ENCODE measurements around the gene TTC12.

Gene TTC12

DNA sequence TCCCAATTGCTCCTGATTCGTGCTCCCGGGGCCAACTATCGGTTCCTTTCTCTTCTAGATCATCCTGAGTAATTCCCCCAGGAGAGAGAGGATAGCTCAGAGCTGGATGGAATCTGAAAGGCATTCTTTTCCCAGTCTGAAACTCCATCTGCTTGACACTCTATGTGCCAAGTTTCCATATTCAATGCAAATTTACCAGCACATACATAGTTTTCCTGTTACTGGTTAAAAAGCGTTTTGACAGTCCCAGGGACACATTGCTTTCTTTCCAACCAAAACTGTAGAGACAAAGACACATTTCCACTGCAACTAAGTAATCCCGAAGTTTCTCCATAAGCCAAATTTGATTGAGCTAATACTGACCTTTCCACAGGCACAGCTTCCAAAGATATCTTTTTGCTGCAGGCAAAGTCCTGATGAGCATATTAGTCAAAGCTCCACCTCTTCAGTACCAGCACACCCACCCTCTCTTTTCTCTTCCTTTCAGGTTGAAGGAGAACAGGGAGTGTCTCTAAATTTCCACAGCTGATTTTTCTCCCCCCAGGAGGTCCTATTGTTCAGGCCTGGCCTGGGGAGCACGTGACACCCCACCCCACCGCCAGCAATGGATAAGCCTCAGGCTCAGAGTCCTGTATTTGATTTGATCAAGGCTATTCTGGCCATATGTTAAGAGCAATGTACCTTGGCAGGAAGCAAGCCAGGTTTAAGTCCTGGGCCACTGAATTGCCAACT is 63.5 kb downstream of the TTC12 start:
- no peak for DNase-seq

DNA sequence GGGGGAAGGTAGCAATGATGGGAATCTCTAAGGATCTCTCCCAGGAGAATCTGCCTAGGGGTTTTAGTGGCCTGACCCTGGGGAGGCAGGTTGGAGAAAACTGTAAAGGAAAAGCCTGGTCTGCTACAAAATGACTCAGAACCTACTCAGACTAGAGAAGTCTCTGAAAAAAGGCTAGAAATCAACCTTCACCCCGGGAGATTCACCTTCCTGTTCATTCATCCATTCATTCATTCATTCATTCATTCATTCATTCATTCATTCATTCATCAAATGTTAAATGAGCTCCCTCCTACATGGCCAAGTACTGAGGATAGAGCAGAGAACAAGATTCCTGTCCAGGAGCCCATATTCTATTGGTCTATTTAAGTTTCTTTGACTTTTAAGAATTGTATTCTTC is 64.3 kb downstream of the TTC12 start:
- DNase-seq: no peak

DNA sequence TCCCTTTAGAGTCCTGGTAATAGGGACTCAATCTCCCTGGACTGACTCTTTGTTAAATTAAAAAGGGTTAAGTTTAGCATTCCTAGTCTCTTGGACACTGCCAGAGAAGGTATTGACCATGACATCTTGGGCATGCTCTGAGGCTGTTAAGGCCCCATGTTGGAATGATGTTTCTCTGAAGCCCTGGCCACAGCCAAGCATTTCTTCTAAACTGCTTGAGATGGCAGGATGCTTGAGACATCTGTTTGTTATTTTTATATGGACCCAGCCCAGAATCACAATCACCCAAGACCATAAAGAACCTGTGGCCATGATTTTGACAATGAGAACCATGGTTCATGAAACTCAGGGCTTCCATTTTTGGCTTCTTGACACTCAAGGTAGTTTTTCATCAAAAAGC is 67.7 kb downstream of the TTC12 start:
- DNase-seq: no peak

DNA sequence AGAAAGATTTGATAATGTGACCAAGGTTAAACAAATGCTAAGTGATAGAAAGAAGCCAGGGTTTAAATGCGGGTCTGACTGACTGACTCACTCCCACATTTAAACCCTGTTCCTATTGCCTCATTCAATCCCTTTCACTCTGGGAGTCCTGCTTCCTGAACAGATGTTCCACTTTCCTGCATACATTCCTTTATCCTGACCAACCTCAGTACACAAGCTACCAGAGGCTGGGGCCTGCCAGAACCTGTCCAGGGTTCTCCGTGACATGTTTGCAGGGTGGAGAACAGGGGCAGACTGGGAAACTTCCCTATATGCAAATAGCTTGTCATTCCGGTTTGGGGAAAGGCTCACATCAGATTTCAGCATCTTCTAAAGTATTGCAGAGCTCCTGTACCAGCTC is 70.2 kb downstream of the TTC12 start:
- no peak for DNase-seq

DNA sequence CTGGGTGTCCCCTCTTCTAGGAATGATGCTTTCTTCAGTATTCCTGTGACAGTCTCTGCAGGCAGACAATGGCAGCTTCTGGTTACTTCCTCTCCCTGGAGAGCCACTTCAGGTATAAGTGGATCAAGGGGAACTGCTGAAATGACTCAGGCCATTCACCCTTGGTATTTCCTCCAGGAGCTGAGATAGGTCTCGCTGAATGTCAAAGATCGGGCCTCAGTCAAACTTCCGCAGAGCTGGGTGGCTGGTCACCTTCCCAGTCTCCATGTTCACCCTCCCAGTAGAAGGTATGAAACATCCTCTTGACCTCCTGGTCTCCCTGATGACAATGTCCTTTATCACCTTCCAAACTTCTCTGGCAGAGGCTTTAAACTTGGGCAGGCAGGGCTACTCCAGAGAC is 71.4 kb downstream of the TTC12 start:
- no peak for DNase-seq

DNA sequence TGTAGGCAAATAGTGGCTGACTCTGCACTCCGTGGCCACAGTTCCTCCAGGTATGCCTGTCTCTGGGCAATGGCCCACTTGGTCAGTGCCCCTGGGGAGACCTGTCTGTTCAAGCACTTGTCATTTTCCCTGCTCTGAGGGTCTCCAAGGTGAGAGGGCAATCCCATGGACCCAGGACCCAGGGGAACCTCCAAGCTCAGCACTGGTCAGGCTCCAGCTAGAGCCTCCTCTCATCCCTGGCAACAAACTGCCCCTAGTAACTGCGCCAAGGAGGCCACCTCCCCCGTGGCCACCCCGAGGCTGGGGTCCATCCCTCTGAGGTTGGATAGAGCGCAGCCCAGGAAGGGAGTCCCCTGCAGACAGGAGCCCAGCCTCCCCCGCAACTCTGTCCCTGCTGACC is 72.5 kb downstream of the TTC12 start:
- DNase-seq: no peak

DNA sequence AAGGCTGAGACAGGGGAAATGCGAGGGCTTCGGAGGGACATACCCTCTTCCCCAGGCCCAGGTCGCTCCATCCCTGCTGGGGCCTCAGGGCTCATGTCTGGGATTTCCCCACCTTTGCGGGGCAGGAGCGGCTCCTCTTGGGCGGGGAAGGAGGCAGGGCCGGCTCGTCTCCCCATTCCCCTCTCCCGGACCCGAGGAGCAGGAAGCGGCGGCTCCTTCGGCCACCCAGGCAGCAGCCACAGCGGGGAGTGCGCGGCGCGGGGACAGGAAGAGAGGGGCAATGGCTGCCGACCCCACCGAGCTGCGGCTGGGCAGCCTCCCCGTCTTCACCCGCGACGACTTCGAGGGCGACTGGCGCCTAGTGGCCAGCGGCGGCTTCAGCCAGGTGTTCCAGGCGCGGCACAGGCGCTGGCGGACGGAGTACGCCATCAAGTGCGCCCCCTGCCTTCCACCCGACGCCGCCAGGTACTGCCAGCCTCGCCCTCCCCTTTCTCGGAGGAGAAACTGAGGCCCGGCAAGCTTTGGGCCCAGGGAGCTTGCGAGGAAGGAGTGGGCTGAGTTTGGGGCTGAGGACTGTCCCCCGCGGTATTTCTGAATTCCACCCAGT is 73.3 kb downstream of the TTC12 start, which contains the start of gene ANKK1:
Gene ANKK1, plus strand, starts transcription at position 175 of the 607 bp plus-strand sequence. Its CDS starts 106 bp downstream, at position 281.
- DNase-seq: no peak

DNA sequence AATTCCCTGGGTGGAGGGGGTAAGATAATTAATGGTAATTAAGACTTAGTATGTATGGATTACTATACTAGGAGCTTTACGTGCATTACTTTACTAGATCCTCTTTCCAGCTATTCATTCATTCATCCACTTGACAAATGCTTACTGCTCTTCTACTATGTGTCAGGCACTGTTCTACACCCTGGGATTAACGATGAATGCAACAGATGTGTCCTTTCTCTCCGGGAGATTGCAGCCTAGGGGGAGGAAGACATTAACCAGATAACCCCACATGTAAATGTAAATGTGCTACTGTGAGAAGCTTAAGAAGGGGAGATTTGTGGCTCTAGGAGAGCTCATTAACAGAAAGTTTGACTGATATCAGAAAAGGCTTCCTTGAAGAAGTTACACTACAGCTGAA is 74.9 kb downstream of the TTC12 start:
- no peak for DNase-seq

DNA sequence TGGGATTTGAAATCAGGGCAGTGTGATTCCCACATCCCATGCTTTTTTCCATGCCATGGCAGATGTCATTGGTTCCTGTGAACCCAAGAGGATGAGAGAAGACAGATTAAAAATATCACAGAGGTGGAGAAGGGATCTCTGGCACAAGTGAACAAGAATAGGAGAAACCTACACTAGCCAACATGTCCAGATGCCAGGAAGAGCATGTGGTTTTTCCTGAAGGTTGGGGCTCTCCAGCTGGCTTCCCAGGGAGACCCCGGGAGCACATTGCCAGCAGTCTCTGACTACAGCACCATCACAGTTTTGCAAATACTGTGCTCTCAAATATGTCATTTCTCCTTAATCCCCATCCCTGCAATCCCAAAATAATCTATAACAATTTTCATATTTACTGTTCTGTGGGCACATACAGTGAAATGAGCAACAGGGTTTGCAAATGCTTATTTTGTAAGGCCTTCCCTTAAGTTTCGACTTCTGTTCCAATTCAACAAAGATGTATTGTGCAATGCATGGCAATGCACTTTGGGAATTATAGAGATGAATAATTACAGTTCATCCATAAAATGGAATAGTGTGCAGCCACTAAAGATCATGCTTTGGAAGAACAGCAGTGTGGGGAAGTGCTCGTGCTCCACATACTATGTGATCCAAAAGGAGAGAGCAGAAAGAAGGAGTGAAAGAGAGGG is 78.0 kb downstream of the TTC12 start:
- no peak for DNase-seq

DNA sequence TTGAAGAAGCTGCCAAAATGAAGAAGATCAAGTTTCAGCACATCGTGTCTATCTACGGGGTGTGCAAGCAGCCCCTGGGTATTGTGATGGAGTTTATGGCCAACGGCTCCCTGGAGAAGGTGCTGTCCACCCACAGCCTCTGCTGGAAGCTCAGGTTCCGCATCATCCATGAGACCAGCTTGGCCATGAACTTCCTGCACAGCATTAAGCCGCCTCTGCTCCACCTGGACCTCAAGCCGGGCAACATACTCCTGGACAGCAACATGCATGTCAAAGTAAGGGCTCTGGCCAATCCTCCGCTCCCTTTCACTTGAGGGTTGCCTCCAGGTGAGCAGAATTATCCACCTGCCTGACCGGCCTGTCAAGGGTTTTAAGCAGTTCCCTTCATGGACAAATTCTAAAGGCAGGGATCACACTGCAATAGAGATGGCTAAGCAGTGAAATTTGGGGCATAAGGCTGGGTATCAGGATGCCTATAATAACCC is 79.2 kb downstream of the TTC12 start:
- DNase-seq: no peak

DNA sequence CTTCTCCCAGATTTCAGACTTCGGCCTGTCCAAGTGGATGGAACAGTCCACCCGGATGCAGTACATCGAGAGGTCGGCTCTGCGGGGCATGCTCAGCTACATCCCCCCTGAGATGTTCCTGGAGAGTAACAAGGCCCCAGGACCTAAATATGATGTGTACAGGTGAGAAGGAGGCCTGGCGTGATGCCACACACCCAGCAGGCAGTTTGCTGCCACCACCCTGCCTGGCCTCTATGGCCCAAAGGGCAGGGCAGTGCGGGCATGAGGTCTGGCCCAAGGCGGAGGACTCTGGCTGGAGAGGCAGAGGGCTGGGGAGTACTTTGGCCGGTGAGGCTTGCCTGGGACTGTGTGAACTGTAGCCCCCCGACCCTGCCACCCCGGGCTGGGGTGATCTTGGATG is 80.5 kb downstream of the TTC12 start:
- DNase-seq: no peak

DNA sequence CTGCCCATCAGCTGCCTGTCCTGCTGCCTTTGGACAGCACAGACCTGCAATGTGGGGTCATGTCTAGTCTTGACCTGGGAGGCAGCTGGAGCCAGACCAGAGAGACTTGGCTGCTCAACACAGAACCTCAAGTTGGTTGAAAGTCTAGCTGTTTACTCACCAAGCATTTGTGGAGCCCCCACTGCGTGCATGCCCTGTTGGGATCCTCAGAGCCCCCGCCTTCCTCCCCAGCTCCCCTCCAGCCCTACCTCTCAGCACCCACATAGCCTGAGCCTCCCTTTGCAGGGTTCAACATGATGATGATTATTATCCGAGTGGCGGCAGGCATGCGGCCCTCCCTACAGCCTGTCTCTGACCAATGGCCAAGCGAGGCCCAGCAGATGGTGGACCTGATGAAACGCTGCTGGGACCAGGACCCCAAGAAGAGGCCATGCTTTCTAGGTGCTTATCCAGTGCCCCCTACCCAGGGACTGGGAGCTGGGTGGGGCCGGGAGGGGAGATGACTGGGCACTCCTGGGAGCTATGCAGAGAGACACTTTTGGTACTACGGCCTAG is 81.5 kb downstream of the TTC12 start:
- no peak for DNase-seq

DNA sequence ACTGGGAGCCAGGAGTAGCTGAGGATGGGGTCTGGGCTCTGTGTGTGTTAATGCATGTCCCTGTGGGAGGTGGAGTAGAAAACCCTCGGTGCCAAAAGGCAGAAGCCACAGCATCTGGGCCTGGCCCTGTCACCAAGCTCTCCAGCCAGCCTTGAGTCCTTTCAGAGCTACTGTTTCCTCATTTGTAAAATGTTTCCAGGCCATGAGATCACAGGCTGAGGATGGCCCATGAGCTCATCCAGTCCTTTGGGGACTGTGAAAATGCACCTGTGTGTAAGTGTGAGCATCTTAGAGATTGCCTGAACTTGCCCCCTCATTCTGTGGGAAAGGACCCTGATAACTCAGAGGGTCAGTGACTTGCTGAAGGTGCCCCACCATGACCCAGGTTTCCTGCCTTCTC is 82.3 kb downstream of the TTC12 start:
- no peak for DNase-seq

DNA sequence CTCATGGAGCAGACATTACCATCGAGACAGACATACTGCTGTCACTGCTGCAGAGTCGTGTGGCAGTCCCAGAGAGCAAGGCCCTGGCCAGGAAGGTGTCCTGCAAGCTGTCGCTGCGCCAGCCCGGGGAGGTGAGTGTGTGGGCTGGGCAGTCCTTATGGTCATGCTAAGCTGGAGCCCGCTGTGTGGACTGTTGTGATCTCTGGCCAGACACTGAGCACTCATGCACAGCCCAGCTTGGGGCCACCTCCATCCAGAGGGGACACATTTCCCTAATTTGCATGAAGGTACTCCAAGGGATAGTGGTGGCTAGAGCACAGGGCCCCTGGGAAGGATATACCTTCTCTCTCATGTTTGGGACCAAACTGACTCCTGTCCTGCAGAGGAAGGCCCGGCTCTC is 82.8 kb downstream of the TTC12 start:
- no peak for DNase-seq

DNA sequence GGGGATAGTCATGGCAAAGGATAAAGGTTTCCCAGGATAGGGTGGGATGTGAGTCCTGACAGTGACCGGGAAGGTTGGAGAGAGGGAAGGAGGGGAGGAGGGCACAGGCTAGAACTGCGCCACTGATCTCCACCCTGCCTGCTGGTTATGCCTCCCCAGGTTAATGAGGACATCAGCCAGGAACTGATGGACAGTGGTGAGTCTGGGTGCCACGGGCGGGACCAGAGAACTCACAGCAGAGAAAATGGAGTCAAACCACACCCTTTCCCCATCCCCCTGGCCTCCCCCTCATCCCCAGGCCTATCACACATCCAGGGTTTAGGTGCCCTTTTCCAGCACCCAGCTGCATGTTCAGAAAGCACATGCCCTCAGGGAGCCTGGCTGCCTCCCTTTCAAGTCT is 83.4 kb downstream of the TTC12 start:
- DNase-seq: no peak

DNA sequence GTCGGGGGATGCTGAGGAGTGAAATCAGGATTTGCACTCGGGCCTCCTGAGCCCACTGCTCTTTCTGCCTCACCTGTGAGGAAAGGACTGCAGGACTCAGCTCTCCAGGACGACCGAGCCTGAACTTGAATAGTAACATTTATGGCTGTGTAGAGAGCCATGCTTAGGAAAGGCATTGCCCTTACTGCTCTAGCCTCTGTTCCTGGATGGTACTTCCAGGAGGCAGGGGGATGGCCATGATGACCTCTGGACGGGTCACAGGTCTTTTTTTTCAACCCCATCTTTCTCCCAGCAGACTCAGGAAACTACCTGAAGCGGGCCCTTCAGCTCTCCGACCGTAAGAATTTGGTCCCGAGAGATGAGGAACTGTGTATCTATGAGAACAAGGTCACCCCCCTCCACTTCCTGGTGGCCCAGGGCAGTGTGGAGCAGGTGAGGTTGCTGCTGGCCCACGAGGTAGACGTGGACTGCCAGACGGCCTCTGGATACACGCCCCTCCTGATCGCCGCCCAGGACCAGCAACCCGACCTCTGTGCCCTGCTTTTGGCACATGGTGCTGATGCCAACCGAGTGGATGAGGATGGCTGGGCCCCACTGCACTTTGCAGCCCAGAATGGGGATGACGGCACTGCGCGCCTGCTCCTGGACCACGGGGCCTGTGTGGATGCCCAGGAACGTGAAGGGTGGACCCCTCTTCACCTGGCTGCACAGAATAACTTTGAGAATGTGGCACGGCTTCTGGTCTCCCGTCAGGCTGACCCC is 84.5 kb downstream of the TTC12 start:
- DNase-seq: no peak

DNA sequence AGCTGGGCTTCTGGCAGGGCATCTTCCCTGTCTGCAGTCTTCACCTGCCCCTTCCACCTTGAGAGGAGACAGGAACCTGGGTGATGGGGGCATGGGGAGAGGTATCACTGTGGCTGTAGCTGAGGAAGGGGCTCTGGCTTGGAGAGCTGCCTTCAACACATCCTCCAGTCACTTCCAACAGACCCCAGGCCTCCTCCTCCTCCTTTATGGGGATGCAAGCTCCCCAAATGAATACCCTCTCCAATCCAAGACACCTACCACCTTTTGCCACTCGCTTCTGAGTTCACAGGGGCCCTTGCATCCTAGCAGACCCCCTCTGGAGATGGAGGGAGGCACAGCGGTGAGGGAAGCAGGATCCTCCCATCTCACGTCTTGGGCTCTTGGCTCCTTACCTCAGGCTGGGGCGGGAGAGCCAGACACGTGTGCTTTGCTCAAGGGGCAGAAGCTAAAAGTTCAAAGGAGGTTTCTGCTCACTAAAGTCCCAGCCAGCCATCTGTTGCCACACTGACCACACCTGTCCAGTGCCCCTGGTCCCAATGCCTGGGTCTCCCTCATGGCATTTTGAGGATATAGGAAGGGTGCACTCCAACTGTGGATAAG is 86.3 kb downstream of the TTC12 start:
- no peak for DNase-seq

DNA sequence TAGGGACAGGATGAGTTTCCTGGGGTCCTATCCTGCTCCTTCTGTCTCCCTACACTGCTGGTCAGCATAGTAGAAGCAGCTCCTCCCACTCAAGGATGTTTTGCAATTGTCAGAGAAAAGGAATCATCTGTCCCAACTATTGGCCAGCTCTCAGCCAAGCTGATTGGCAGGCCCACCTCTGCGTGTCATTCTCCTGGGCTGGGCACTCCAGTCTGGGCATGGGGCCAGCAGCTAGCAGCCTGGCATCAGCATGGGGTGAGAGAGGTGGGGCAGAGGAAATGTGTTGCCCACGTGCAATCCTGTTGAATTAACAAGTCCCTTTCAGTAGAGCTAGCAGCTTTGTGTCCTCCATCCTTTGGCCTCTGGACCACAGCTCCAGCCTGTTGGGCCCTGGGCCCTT is 87.3 kb downstream of the TTC12 start:
- DNase-seq: no peak

DNA sequence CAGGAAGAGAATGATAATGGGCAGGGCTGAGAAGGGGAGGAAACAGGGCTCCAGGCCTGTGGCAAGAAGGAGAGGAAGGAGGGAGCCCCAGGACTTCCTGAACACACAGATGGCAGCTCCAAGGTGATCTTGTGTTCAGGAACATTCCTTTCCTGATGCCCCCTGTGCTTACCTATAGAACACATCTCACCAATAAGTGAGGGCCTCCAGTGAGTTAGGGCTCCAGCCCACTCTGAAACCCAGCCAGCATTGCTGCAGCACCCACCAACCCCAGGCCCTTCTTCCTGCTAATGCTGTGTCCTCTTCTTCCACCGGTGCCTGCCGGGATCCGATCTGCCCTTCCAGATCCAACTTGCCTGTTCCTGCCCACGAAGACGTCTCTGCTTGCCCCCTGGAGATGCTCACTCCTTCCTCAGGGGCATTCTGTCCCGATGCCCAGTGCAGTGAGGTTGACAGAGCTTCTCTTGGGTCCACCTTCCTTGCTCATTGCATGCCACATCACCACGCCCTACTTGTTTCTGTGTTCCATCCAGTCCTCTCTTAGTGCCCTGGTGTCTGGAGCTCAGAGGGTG is 90.6 kb downstream of the TTC12 start:
- no peak for DNase-seq

DNA sequence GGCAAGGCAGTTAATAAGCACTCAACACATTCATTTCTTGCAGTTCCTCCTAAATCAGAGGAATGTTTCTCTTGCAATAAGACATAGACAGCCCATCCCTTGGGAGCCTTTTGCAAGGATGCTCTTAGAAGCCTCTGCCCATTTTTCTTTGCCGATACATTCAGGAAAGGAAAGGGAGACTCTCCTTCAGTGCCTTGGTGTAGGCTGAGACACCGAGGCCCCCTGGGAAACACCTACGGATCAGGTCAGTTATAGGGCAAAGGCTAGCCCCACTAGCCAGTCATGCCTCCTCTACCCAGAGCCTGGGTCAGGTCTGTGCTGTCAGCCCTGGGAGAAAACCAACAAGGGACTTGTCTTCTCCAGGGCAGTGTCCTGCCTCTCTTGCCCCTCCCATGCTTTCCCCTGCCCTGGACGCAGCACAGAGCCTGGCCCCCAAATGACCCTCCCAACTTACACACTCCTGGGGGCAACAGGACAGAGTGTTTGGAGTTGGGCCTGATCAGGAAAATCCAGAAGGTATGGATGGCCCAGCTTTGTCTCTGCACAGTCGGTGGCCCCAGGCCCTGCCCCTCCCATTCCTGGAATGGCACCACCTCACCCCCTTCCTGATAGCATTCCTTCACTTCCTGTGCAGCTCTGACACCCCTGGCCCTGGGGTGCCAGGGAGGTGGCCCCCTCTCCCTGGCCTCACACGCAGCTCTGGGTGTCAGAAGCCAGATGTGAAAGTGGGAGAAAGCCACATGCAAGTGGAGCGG is 91.5 kb downstream of the TTC12 start:
- DNase-seq: no peak

DNA sequence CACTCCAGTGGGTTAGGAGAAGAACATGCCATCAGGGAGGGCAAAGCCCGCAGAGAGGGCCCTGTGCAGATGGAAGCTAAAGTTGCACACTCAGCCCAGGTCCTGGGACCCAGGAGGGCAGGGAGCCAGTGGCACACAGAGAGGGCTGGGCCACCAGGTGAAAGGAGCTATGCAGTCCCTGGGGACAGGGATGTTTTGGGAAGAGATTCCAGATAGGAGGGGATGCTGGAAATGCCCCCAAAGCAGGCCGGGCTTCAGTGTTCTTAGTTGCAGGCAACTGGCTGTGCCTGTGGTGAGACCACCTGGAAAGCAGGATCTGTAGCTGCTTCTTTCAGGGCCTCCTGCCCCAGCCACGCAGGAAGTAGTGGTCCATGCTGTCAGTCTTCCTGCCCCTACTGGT is 92.8 kb downstream of the TTC12 start:
- DNase-seq: no peak

DNA sequence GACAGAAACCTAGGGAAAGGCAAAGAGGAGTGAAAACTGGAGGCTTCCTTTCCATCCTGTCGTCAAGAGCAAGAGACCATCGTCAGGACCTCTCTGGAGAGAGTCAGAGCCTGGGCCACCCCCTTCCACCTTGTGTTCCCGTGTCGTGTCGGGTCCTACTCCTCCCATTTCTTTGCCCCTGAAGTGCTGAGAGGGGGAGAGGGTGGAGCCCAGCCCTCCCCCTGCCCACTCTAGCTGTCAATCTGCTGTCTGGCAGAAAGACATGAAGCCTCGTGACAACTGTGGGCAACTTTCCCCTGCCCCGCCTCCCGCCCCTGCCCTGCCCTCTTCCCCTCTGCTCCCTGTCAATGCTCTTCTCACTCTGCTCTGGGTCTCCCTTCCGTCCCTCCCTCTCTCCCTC is 93.8 kb downstream of the TTC12 start:
- no peak for DNase-seq
